ENCODE measurements around the gene ST6GAL1.

The ST6GAL1 gene

GRCh38 chr3:187062526-187063177, 132.3 kb downstream of the ST6GAL1 start:
- no peak for TF ChIP-seq CTCF (IDR thresholded peaks at IDR 0.05)

GRCh38 chr3:187063286-187064121, 133.2 kb downstream of the ST6GAL1 start:
- TF ChIP-seq CTCF (IDR thresholded peaks at IDR 0.05) = no peak

DNA sequence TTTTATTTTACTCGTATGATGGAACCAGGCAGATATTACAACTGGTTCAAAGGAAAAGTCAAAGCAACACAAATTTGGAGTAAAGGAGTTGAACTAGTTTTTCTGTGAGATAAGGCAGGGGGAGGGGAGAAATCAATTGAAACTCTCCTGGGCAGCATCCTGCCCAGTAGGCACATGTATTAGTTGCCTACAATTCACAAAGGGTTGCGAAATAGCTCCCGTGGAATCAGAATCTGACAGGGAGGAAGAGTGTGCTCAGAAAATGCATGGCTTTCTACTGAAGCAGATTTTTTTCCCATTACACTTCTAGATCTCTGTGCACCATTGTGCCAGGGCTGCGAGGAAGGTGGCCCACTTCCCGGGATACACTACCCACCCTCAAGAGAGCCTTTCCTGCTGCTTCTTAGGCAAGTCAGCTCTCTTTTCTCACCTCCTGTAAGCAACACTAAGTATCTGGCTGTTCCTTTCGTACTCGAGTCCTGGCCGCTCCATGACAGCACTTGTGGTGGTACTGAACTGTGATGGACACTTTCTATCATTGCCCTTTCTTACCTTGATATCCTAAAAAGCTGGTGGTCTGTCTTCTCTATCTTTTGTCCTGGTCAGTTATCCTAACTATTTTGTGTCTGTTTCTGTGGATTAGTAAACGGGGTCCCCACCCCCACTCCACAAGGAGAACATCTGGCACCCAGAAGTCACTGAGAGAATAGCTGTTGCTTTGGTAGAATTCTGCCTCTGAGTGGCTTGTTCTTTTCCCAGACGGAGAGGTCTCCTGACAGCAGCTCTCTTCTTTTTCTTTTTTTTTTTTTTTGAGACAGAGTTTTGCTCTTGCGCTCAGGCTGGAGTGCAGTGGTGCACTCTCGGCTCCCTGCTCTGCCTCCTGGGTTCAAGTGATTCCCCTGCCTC, 134.1 kb downstream of the ST6GAL1 start:
- TF ChIP-seq CTCF (IDR thresholded peaks at IDR 0.05) = no peak

DNA sequence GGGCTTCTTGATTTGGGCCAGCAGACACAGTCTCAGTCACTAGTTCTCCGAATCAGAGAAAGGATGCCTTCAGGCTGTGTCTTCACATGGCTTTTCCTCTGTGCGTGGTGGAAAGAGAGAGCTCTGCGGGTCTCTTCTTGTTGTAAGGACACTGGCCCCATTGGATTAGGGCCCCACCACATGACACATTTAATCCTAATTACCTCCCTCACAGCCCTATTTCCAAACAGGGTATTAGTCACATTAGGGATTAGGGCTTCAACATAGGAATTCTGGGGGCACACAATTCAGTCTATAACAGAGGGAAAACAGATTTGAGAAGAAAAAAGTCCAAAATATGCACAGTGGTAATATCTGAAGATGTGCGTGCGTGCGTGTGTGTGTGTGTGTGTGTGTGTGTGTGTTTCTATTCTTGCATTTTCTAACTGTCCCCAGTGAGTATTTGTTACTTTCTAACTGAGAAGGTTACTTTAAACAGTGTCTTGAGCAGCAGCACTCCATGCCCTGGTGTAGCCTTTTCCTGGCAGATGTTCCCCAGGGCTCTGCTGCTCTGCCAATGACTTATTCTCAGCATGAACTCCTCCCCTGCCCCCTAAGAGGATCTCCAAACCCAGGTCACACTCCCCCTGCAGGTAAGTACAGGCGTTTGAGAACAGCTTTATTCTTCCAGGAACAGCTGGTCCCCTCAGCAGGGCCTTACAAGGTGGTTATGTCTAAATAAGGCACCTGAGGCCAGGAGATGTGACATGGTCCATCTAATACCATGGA, 136.1 kb downstream of the ST6GAL1 start:
- TF ChIP-seq CTCF (IDR thresholded peaks at IDR 0.05) = no peak

DNA sequence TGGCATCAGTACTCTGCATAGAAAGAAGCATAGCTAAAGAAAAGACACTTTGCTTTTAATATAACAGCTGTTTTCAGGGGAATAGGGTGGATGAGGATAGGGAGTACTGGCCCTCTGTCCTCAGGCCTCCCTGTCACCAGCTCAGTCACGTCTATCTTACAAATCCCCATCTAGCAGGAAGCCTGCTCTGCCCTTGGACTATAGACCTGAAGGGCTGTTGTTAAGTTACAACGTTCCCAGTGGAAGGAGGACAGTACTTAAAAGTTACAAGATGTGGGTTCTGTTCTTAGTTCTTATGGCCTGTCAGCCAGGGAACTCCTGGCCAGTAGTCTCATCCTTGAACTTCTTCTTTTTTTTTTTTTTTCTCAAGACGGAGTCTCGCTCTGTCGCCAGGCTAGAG, 138.5 kb downstream of the ST6GAL1 start:
- no peak for TF ChIP-seq CTCF (IDR thresholded peaks at IDR 0.05)

- no peak for TF ChIP-seq CTCF (IDR thresholded peaks at IDR 0.05)
Measured at GRCh38 chr3:187069857-187070516, 139.7 kb downstream of the ST6GAL1 start.

All from LNCAP (cell line).